Gastroesophageal sphincter (tissue), 3 donors: Measurements from ENCODE around the gene FHIT.
"Not testable (repeated sequence)": the region's sequence is repeated elsewhere in the genome, so short reads cannot be mapped to it uniquely, and the experiment has no call there.

Source experiments
- POLR2AphosphoS5 ChIP-seq: sonication (generic); formaldehyde crosslinking; IDR thresholded peaks from one replicate; pipeline ENCODE4 v1.6.1; 2017; ENCODE audit warnings: antibody characterized with exemption
- TF ChIP-seq, protein P1 (sequence below), 4 experiments: fragments of 200-600 bp in 2 of 4; fragments of 450-650 bp in 2 of 4; sonication (generic) in 1 of 4; IDR thresholded peaks; one replicate each; pipeline ENCODE4 v1.5.1; 2017 to 2019; ENCODE audit warnings: antibody characterized with exemption in 4 of 4, mild to moderate bottlenecking in 2 of 4, moderate library complexity in 2 of 4

DNA sequence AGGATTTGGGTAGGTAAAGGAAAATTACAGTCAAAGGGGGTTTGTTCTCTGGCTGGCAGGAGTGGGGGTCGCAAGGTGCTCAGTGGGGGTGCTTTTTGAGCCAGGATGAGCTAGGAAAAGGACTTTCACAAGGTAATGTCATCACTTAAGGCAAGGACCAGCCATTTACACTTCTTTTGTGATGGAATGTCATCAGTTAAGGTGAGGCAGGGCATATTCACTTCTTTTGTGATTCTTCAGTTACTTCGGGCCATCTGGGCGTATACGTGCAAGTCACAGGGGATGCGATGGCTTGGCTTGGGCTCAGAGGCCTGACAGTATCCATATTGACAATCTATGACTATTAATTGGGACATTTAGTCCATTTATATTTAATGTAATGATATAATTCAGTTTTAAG lies 578.9 kb downstream of the FHIT start:
- TF ChIP-seq, protein P1, sequence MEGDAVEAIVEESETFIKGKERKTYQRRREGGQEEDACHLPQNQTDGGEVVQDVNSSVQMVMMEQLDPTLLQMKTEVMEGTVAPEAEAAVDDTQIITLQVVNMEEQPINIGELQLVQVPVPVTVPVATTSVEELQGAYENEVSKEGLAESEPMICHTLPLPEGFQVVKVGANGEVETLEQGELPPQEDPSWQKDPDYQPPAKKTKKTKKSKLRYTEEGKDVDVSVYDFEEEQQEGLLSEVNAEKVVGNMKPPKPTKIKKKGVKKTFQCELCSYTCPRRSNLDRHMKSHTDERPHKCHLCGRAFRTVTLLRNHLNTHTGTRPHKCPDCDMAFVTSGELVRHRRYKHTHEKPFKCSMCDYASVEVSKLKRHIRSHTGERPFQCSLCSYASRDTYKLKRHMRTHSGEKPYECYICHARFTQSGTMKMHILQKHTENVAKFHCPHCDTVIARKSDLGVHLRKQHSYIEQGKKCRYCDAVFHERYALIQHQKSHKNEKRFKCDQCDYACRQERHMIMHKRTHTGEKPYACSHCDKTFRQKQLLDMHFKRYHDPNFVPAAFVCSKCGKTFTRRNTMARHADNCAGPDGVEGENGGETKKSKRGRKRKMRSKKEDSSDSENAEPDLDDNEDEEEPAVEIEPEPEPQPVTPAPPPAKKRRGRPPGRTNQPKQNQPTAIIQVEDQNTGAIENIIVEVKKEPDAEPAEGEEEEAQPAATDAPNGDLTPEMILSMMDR (IDR thresholded peaks at IDR 0.05), result not testable (repeated sequence)
- TF ChIP-seq POLR2AphosphoS5, result not testable (repeated sequence)
